Activated T-cell treated with anti-CD3 and anti-CD28 coated beads, Interleukin-2, amount 50 U/mL, for 72 hours (primary cell): ENCODE data around the gene C2orf92. TPM values are rescaled to one million over a fixed set of nuclear protein-coding genes. Genes with fewer than 3 reads are reported as not detected.
"Not testable (repeated sequence)": the region's sequence is repeated elsewhere in the genome, so short reads cannot be mapped to it uniquely, and the experiment has no call there.

ENCODE experiments used
- ATAC-seq, 2 donors: fragments of 150-1000 bp; cut with Tn5 transposase; replicated peaks in 1 of 2; 2 replicates each; pipeline ENCODE4 v1.10.0; 2021; ENCODE audit warnings: moderate library complexity in 2 of 2, mild to moderate bottlenecking in 1 of 2
- DNase-seq, 2 donors: peaks; one replicate each; pipeline ENCODE4 v3.0.0; 2021 to 2022; ENCODE audit warnings: mixed read lengths in 1 of 2
- H3K27ac Mint-ChIP-seq: one replicate; pipeline ENCODE4 v1.8.0; 2022; ENCODE audit warnings: mild to moderate bottlenecking, moderate library complexity, mixed read lengths
- H3K27me3 Mint-ChIP-seq: one replicate; pipeline ENCODE4 v1.8.0; 2022; ENCODE audit warnings: low read depth, mixed read lengths
- H3K36me3 Mint-ChIP-seq, 2 donors: one replicate each; pipeline ENCODE4 v1.8.0; 2022; ENCODE audit warnings: mixed read lengths in 2 of 2, mild to moderate bottlenecking in 1 of 2; ENCODE audit not compliant: insufficient read depth in 2 of 2
- H3K4me1 Mint-ChIP-seq: one replicate; pipeline ENCODE4 v1.8.0; 2022; ENCODE audit warnings: low read depth, mixed read lengths
- H3K4me3 Mint-ChIP-seq, 2 donors: one replicate each; pipeline ENCODE4 v1.8.0; 2022; ENCODE audit warnings: mild to moderate bottlenecking in 2 of 2, mixed read lengths in 2 of 2, moderate library complexity in 2 of 2
- H3K9me3 Mint-ChIP-seq, 2 donors: one replicate each; pipeline ENCODE4 v1.8.0; 2022; ENCODE audit warnings: mixed read lengths in 2 of 2
- total RNA-seq, 2 donors: library from RNA; stranded (reverse); gene quantifications; one replicate each; pipeline ENCODE4 v1.2.3, GENCODE V29; 2022

C2orf92 gene
- total RNA-seq = 10 to 100 TPM; 15.2 to 18.0 TPM

DNA sequence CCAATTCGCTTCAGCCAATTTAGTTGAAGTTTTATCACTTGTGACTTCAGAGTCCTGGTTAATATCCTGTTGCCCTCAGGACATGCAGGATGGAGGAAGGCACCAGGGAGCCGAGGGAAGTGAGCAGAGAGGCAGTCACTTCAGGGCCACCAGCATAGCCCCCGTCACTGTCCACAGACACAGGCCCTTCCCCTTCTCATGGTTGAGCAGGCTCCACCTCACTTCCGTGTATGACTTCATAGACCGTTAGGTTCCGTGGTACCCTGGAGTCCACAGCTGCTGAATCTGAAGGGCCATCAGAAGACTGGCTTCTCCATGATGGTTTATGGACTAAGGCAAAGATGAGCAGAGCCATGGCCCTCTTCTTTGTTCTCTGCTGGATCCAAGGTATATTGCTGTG, at the start of gene C2orf92:
TSS of gene C2orf92 (plus strand) at position 266 of the 400 bp plus-strand sequence. CDS start at position 342, 76 bp downstream.
- Mint-ChIP-seq H3K36me3 (peaks cover 0 to 4% of the 10 kb centered on the region in 2 donors), H3K9me3 (no peaks in the 10 kb centered on the region), H3K4me3 (no peak within 1 kb of the TSS), H3K4me1 (peaks cover 27% of the 10 kb centered on the region), H3K27me3 (no peaks in the 10 kb centered on the region), H3K27ac (no peak within 1 kb of the TSS)
- ATAC-seq (no peak), DNase-seq (no peak)

DNA sequence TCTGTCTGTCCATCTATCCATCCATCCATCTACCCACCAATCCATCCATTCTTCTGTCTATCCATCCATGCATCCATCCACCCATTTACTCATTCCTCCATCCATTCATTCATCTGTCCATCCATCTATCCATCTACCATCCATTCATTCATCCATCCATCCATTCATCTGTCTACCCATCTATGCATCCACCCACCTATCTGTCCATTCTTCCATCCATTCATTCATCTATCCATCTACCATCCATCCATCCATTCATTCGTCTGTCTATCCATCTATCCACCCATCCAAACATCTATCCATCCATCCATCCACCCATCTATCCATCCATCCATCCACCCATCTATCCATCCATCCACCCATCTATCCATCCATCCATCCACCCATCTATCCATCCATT, 49.0 kb upstream of the C2orf92 start:
- not testable (repeated sequence) for H3K4me1 Mint-ChIP-seq, H3K36me3 Mint-ChIP-seq, H3K27me3 Mint-ChIP-seq, H3K4me3 Mint-ChIP-seq, H3K27ac Mint-ChIP-seq, H3K9me3 Mint-ChIP-seq, DNase-seq, ATAC-seq

DNA sequence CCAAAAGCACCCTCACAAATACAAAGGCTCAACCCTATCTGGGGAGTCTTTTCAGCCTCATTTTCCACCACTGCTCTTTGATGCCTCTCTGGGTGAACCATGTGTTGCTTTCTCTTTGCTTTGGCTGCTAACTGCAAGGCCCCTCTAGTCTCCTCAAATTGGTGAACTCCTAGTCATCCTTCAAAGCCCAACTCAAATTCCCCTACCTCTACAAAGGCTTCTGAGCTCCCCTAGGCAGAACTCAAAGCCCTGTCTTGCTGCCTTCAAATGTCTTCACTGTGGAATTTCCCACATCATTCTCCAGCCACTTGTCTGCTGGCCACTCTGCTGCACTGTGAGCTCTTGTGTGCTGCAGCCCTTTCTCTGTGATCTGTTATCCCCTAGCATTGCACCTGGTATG, 46.5 kb upstream of the C2orf92 start:
- not testable (repeated sequence) for ATAC-seq, H3K4me3 Mint-ChIP-seq, DNase-seq, H3K9me3 Mint-ChIP-seq, H3K4me1 Mint-ChIP-seq, H3K36me3 Mint-ChIP-seq, H3K27ac Mint-ChIP-seq
- H3K27me3 Mint-ChIP-seq = peaks cover 12% of the 10 kb centered on the region

DNA sequence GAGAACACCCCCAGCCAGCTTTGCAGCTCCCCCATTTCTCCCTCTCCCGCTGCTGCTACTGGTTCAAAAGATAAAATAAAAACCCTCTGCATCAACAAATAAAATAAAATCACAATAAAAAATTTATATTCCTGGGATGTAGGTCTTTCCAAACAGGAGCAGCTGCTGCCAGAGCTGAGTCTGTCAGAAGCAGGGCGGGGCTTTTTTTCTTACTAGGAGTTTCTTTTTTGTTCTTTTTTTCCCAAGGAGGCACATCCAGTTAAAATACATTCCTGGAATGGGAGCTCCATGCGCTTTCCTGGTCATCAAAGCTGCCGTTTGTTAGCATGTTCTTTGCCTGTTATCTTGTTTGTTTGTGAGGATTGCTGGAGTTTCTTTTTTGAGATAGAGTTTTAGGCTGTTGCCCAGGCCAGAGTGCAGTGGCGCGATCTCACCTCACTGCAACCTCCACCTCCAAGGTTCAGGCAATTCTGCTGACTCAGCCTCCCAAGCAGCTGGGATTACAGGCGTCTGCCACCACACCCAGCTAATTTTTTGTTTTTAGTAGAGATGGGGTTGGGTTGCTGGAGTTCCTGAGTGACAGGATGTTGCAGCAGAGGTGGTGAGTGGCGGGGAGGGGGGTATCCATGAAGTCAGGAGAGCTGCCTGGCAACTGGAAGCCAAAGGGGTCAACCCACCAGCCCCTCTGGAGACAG, 44.0 kb upstream of the C2orf92 start:
- not testable (repeated sequence) for DNase-seq, H3K4me1 Mint-ChIP-seq, H3K4me3 Mint-ChIP-seq, ATAC-seq, H3K9me3 Mint-ChIP-seq, H3K27ac Mint-ChIP-seq, H3K36me3 Mint-ChIP-seq
- H3K27me3 Mint-ChIP-seq = peaks cover 15% of the 10 kb centered on the region

DNA sequence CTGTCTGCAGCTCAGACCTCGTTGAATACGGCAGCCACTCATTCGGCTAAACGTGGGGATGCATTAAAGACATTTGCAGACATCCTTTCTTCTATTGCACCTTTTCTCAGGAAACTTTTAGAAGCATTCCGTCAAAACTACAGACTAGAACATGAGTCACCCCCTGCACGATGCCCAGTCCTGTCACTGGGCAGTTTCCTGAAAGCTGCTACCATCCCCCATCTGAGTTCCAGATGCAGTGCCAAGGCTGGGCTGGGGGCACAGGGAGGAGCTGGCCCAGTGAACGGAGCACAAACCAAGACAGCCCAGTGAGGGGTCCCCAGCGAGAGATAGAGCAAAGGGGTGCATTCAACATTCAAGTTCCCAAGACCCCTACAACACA, 43.5 kb upstream of the C2orf92 start:
- not testable (repeated sequence) for H3K4me3 Mint-ChIP-seq, DNase-seq, H3K36me3 Mint-ChIP-seq, H3K9me3 Mint-ChIP-seq, H3K4me1 Mint-ChIP-seq, H3K27ac Mint-ChIP-seq, ATAC-seq
- H3K27me3 Mint-ChIP-seq = peaks cover 13% of the 10 kb centered on the region

DNA sequence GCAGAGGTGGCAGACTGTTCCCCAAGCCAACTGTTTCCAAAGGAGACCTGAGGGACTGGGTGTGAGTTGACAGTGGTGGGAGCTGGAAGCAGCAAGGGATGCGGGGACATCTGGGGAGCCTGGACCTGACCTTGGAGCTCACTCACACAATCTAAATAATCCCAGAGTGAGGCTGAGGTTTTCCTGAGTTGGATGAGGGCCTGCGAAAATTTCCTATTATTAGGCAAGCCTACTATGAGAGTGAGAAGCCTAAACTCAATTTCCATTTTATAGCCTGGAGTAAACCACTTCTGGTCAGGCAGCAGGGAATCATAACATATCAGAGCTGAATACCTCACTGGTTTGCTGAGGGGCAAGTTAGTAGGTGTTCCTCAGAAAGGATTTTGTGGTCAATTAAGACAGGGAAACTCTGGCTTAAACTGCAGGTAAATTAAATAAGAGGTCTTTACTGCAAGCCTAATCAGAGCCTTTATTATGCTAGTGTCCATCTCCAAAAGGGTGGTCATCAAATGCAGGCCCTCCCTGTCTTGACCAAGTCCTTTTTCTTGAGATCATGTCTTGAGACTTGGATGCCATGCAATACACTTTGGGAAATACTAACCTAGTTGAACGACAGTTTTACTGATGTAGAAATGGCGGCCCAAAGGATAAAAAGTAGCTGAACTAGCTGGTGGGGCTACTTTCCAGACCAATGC, 25.3 kb upstream of the C2orf92 start:
- Mint-ChIP-seq H3K4me3 (no peak overlapping the region), H3K9me3 (no peaks in the 10 kb centered on the region), H3K27ac (no peak overlapping the region), H3K36me3 (peaks cover 9 to 17% of the 10 kb centered on the region in 2 donors), H3K4me1 (peaks cover 26% of the 10 kb centered on the region), H3K27me3 (peaks cover 7% of the 10 kb centered on the region)
- ATAC-seq = no peak
- no peak for DNase-seq

DNA sequence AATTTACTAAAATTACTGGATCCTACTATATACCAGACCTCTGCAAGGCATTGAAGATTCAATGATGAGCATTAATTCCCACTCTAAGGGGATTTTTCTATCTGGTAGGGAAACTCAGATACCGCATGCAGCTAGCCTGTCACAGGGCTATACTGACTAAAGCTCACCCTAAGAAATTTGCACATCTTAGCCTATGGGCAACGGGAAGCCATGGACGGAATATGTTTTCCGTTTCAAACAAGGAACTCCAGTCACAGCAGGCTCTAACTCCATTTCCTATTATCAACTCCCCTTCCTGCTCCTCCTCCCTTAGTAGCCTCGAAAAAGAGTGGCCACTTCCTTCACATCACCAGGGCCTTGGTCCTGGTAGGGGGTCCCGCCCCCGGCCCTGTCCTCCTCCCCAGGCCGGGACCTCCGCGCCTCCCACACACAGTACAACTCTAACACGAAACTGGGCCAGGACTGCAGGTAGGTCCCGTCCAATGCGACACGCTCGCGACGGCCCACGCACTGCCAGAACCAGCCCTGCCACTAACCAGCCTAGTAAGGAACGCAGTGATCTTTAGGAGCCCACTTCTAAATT, 24.3 kb upstream of the C2orf92 start:
- ATAC-seq = peak; percentile 61 to 67
- Mint-ChIP-seq H3K9me3 (no peaks in the 10 kb centered on the region), H3K36me3 (peaks cover 11 to 24% of the 10 kb centered on the region in 2 donors), H3K27me3 (no peaks in the 10 kb centered on the region), H3K27ac (peak overlapping the region; percentile 96), H3K4me3 (peak overlapping the region; percentile 90), H3K4me1 (peaks cover 33% of the 10 kb centered on the region)
- DNase-seq = peak in 1 of 2 donors; percentile 52

DNA sequence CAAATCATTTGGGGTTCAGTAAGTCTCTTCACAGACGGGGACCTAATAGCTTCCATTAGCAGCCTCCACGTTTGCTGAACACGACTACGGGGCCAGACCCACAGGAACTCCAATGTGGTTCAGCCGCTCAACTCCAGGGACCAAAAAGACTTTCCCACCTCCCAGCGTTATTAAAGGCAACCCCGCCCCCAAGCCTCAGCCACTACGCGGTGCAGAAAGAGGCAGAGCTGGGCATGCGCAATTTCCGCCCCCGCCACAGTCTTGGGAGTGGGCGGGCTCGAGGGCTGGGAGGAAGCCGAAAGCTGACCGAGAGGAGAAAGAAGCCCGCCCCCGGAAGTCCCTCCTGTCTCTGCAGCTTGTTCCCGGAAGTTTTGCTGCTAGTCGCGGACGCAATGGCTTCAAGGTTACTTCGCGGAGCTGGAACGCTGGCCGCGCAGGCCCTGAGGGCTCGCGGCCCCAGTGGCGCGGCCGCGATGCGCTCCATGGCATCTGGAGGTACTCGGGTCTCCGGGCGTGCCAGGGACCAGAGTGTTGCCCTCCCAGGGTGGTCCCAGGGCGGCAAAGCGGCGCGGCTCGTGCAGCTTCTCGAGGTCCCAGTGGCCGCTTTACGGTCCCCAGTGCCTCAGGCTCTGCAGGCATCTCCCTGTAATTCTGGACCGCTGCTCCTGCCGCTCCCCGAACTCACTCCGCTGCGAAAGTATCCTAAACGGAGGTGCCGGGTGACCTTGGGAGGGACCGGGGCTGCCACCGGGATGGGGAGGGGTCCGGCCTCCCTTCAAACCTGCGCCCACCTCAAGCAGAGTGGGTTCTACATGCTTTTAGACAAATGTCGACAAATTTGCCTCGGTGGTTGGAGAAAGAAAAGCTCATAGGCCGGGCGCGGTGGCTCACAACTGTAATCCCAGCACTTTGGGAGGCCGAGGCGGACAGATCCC, 23.6 kb upstream of the C2orf92 start, which contains the start of gene COX5B:
TSS of gene COX5B (plus strand) at position 368 of the 935 bp plus-strand sequence. CDS start at position 393, 25 bp downstream.
- DNase-seq (peak; percentile 99), ATAC-seq (peak; percentile 94 to 96)
- Mint-ChIP-seq H3K9me3 (no peaks in the 10 kb centered on the region), H3K36me3 (peaks cover 12 to 24% of the 10 kb centered on the region in 2 donors), H3K4me3 (peak within 1 kb of the TSS; percentile 90), H3K27me3 (no peaks in the 10 kb centered on the region), H3K4me1 (peaks cover 33% of the 10 kb centered on the region), H3K27ac (peak within 1 kb of the TSS; percentile 96)

DNA sequence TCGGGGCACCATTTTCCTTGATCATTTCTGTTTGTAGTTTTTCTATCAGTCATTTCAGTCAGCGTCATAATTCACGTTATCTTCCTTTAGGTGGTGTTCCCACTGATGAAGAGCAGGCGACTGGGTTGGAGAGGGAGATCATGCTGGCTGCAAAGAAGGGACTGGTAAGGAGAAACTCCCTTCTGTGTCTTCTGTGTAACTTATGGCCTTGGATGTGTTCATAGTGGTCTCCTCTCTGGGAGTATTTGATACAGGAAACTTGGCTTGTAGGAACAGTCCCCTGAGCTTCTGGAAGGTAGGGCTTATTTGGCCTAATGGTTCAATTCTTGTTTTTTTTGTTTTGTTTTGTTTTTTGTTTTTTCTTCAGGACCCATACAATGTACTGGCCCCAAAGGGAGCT, 22.5 kb upstream of the C2orf92 start:
- peak overlapping the region; percentile 96 for H3K27ac Mint-ChIP-seq
- peak overlapping the region; percentile 90 for H3K4me3 Mint-ChIP-seq
- H3K27me3 Mint-ChIP-seq = no peaks in the 10 kb centered on the region
- H3K4me1 Mint-ChIP-seq = peaks cover 33% of the 10 kb centered on the region
- no peak for ATAC-seq
- H3K9me3 Mint-ChIP-seq = no peaks in the 10 kb centered on the region
- H3K36me3 Mint-ChIP-seq = peaks cover 14 to 24% of the 10 kb centered on the region in 2 donors
- no peak for DNase-seq

DNA sequence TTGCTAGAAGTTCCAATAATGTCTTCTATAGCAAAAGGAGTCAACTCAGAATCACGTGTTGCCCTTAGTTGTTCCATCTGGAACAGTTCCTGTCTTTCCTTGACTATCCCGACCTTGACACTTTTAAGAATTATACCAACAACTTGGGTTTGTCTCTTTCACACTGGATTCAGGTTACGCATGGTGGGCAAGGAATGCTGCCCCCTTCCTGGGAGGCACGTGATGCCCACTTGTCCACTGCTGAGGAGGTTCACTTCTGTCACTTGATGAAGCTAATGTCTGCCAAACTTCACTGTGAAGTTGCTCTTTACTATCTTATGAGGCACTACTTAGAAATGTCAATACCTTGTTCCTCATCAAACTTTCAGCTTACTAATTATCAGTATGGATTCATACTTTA, 18.4 kb upstream of the C2orf92 start:
- Mint-ChIP-seq H3K27ac (peak overlapping the region; percentile 59), H3K4me3 (no peak overlapping the region), H3K36me3 (peaks cover 14 to 29% of the 10 kb centered on the region in 2 donors), H3K27me3 (no peaks in the 10 kb centered on the region), H3K4me1 (peaks cover 46% of the 10 kb centered on the region), H3K9me3 (no peaks in the 10 kb centered on the region)
- no peak for DNase-seq
- no peak for ATAC-seq

DNA sequence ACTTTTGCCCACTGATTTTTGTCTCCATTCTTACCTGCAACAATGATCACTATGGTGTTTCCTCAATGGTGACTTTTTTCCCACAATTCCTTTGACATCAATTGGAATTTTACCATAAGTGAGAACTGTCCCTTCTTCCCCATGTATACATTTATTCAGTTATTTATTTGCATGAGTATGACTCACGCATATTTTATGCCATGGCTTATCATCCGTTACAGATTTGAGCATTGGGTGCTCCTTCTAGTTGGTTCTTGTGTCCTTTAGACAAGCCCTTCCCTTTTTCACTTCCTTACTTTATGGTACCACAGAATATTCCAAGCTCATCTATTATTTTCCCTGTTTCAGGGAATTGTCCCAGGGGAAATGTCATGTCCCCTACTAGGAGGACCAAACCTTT, 16.0 kb upstream of the C2orf92 start:
- no peak for DNase-seq
- H3K4me3 Mint-ChIP-seq = no peak overlapping the region
- ATAC-seq = no peak
- H3K4me1 Mint-ChIP-seq = peaks cover 31% of the 10 kb centered on the region
- no peaks in the 10 kb centered on the region for H3K27me3 Mint-ChIP-seq
- no peaks in the 10 kb centered on the region for H3K9me3 Mint-ChIP-seq
- no peak overlapping the region for H3K27ac Mint-ChIP-seq
- peaks cover 6 to 27% of the 10 kb centered on the region in 2 donors for H3K36me3 Mint-ChIP-seq

DNA sequence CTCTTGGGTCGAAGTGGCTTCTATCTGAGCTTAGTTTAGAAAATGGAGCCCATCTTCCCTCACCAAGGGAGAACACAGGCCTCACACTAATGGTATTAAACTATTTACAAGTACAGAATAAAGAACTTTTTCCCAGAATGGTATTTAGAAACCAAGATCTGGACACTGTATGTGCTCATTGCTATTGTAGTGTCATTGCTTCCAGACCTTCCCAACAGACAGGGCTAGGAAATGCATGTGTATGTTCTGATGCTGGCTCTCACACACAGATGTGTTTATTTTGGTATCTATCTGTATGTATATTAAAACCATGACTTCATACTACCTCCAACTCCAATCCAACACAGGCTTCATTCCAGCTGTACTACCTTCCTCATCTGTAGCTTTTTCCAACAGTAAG, 15.6 kb upstream of the C2orf92 start:
- Mint-ChIP-seq H3K27me3 (no peaks in the 10 kb centered on the region), H3K4me3 (no peak overlapping the region), H3K27ac (no peak overlapping the region), H3K4me1 (peaks cover 31% of the 10 kb centered on the region), H3K9me3 (no peaks in the 10 kb centered on the region), H3K36me3 (peaks cover 5 to 27% of the 10 kb centered on the region in 2 donors)
- ATAC-seq (no peak), DNase-seq (no peak)
